H1 (cell line): ENCODE data around the gene NEB. TPM values are rescaled to one million over a fixed set of nuclear protein-coding genes. Genes with fewer than 3 reads are reported as not detected.

Source experiments
- CTCF ChIA-PET: fragments of 300-600 bp; sonication (Branson Sonifier 250); formaldehyde crosslinking; loops from one replicate; lab custom pipeline; 2021; ENCODE audit not compliant: partially characterized antibody; lab: Charles Lee
- POLR2A ChIA-PET: fragments of 300-600 bp; sonication (Branson Sonifier 250); formaldehyde crosslinking; loops from one replicate; lab custom pipeline; 2021; ENCODE audit warnings: inconsistent platforms; ENCODE audit not compliant: partially characterized antibody; lab: Charles Lee
- DNase-seq, 2 experiments: peaks; one replicate each; pipeline versions ENCODE4 v3.0.0 to v3.0.0-alpha.2; 2010 to 2022; ENCODE audit warnings: low spot score in 2 of 2, low read depth in 1 of 2, mixed read lengths in 1 of 2
- FAIRE-seq: peaks from 2 replicates; lab custom pipeline; 2011; peaks lifted over from hg19 to GRCh38; lab: Jason Lieb, UNC
- H2AFZ ChIP-seq: 2 replicates; pipeline ENCODE4 v1.8.1; 2012; ENCODE audit warnings: low read length, inconsistent platforms
- H2AK5ac ChIP-seq: 2 replicates; pipeline ENCODE4 v1.6.1; 2013; ENCODE audit warnings: low read depth, low read length
- H2BK120ac ChIP-seq: replicated peaks from 2 replicates; pipeline ENCODE3; 2013; ENCODE audit warnings: low read depth, low read length, inconsistent platforms
- H2BK12ac ChIP-seq: 2 replicates; pipeline ENCODE4 v1.6.1; 2013; ENCODE audit warnings: low read depth, low read length
- H2BK15ac ChIP-seq: 2 replicates; pipeline ENCODE4 v1.6.1; 2013; ENCODE audit warnings: low read length
- H2BK20ac ChIP-seq: 2 replicates; pipeline ENCODE4 v1.6.1; 2013; ENCODE audit warnings: low read length
- H2BK5ac ChIP-seq: 2 replicates; pipeline ENCODE4 v1.6.1; 2013; ENCODE audit warnings: low read depth, low read length
- H3K14ac ChIP-seq: 2 replicates; pipeline ENCODE4 v1.6.1; 2013; ENCODE audit warnings: inconsistent platforms; ENCODE audit not compliant: insufficient read length
- H3K18ac ChIP-seq: 2 replicates; pipeline ENCODE4 v1.6.1; 2013; ENCODE audit warnings: low read length; ENCODE audit errors: extremely low read depth
- H3K23ac ChIP-seq: 2 replicates; pipeline ENCODE4 v1.6.1; 2013; ENCODE audit warnings: inconsistent platforms; ENCODE audit not compliant: insufficient read length
- H3K23me2 ChIP-seq: 2 replicates; pipeline ENCODE4 v1.6.1; 2013; ENCODE audit warnings: low read depth, low read length
- H3K27ac ChIP-seq: 2 replicates; pipeline ENCODE4 v1.6.1; 2011; ENCODE audit warnings: low read depth, low read length, inconsistent platforms
- H3K27me3 ChIP-seq, 4 experiments: replicated peaks in 1 of 4; 1 replicate in 1 of 4; 2 replicates in 3 of 4; pipeline versions ENCODE4 v1.6.1 to v1.8.1; 2011 to 2013; ENCODE audit warnings: low read length in 3 of 4, mild to moderate bottlenecking in 3 of 4, inconsistent platforms in 2 of 4, mixed read lengths in 2 of 4, moderate library complexity in 1 of 4; ENCODE audit not compliant: control insufficient read depth in 3 of 4, insufficient read depth in 3 of 4; ENCODE audit errors: extremely low read depth in 1 of 4
- H3K36me3 ChIP-seq, 4 experiments: 2 replicates each; pipeline versions ENCODE4 v1.6.1 to v1.8.1; 2011 to 2013; ENCODE audit warnings: mild to moderate bottlenecking in 4 of 4, low read length in 3 of 4, moderate library complexity in 2 of 4, control low read depth in 1 of 4, inconsistent platforms in 1 of 4; ENCODE audit not compliant: insufficient read depth in 4 of 4, control insufficient read depth in 2 of 4
- H3K4ac ChIP-seq: replicated peaks from 2 replicates; pipeline ENCODE3; 2013; ENCODE audit warnings: low read length, low read depth, mixed read lengths, inconsistent platforms; ENCODE audit not compliant: insufficient read length
- H3K4me1 ChIP-seq, 4 experiments: replicated peaks in 1 of 4; 1 replicate in 1 of 4; 2 replicates in 3 of 4; pipeline versions ENCODE4 v1.6.1 to v1.8.1; 2011 to 2013; ENCODE audit warnings: low read length in 3 of 4, inconsistent platforms in 2 of 4, mixed read lengths in 1 of 4; ENCODE audit not compliant: insufficient read depth in 4 of 4, control insufficient read depth in 3 of 4
- H3K4me2 ChIP-seq, 2 experiments: 2 replicates each; pipeline versions ENCODE4 v1.6.1 to v1.8.1; 2011 to 2013; ENCODE audit warnings: low read depth in 2 of 2, low read length in 2 of 2, control low read depth in 1 of 2, inconsistent platforms in 1 of 2, mild to moderate bottlenecking in 1 of 2; ENCODE audit not compliant: insufficient read depth in 1 of 2
- H3K4me3 ChIP-seq, 4 experiments: fragments of 200-600, 300-600 bp in 1 of 4; sonication (generic), shearing (Covaris generic), sonication (Bioruptor Twin) in 1 of 4; 2 replicates each; pipeline versions ENCODE4 v1.5.1 to v1.8.1; 2011 to 2016; ENCODE audit warnings: low read length in 4 of 4, low read depth in 3 of 4, control low read depth in 2 of 4, inconsistent platforms in 2 of 4, mild to moderate bottlenecking in 2 of 4, mixed read lengths in 1 of 4, moderate library complexity in 1 of 4; ENCODE audit not compliant: insufficient read depth in 2 of 4; ENCODE audit errors: extremely low read depth in 1 of 4
- H3K56ac ChIP-seq: replicated peaks from 2 replicates; pipeline ENCODE3; 2013; ENCODE audit warnings: low read depth, mild to moderate bottlenecking, mixed read lengths, low read length, inconsistent platforms; ENCODE audit not compliant: insufficient read length
- H3K79me1 ChIP-seq: 2 replicates; pipeline ENCODE4 v1.6.1; 2013; ENCODE audit warnings: low read depth, low read length, control low read depth
- H3K79me2 ChIP-seq, 2 experiments: 2 replicates each; pipeline versions ENCODE4 v1.6.1 to v1.8.1; 2012 to 2013; ENCODE audit warnings: low read length in 2 of 2, mild to moderate bottlenecking in 2 of 2, inconsistent platforms in 1 of 2; ENCODE audit not compliant: insufficient read depth in 2 of 2, control insufficient read depth in 1 of 2
- H3K9ac ChIP-seq, 4 experiments: replicated peaks in 1 of 4; 1 replicate in 1 of 4; 2 replicates in 3 of 4; pipeline versions ENCODE4 v1.6.1 to v1.8.1; 2011 to 2013; ENCODE audit warnings: low read depth in 3 of 4, low read length in 3 of 4, control low read depth in 2 of 4, mild to moderate bottlenecking in 2 of 4, moderate library complexity in 2 of 4, inconsistent platforms in 1 of 4; ENCODE audit errors: extremely low read depth in 1 of 4
- H3K9me3 ChIP-seq, 2 experiments: 2 replicates each; pipeline versions ENCODE4 v1.6.1 to v1.8.1; 2012 to 2013; ENCODE audit warnings: mild to moderate bottlenecking in 2 of 2, moderate library complexity in 2 of 2, control low read depth in 1 of 2, inconsistent platforms in 1 of 2, low read depth in 1 of 2, low read length in 1 of 2, mixed read lengths in 1 of 2; ENCODE audit not compliant: insufficient read depth in 2 of 2
- H4K20me1 ChIP-seq, 2 experiments: replicated peaks in 1 of 2; 2 replicates each; pipeline versions ENCODE3 to v1.8.1; 2011 to 2013; ENCODE audit warnings: inconsistent platforms in 2 of 2, low read length in 2 of 2, mild to moderate bottlenecking in 1 of 2; ENCODE audit not compliant: insufficient read depth in 2 of 2, control insufficient read depth in 1 of 2
- H4K5ac ChIP-seq: 2 replicates; pipeline ENCODE4 v1.6.1; 2013; ENCODE audit warnings: low read length, low read depth, mixed read lengths, inconsistent platforms; ENCODE audit not compliant: insufficient read length
- H4K8ac ChIP-seq: 2 replicates; pipeline ENCODE4 v1.8.0; 2013; ENCODE audit warnings: mild to moderate bottlenecking, moderate library complexity, low read length, inconsistent platforms; ENCODE audit not compliant: insufficient read depth; ENCODE audit errors: extremely low read depth
- H4K91ac ChIP-seq: replicated peaks from 2 replicates; pipeline ENCODE3; 2013; ENCODE audit warnings: low read length, mixed read lengths, inconsistent platforms; ENCODE audit not compliant: insufficient read length
- CEBPB ChIP-seq: IDR thresholded peaks from 2 replicates; pipeline ENCODE4 v1.6.1; 2012; ENCODE audit warnings: low read depth, low read length
- E2F6 ChIP-seq: IDR thresholded peaks from 2 replicates; pipeline ENCODE4 v1.6.1; 2012; ENCODE audit warnings: inconsistent platforms
- EGR1 ChIP-seq: IDR thresholded peaks from 2 replicates; pipeline ENCODE4 v1.6.1; 2011; ENCODE audit warnings: low read depth, low read length, borderline replicate concordance
- SIX5 ChIP-seq: IDR thresholded peaks from 2 replicates; pipeline ENCODE4 v1.6.1; 2011; ENCODE audit warnings: mild to moderate bottlenecking, low read depth, low read length
- WGBS, 2 experiments: shearing (Covaris generic) in 1 of 2; methylation state at CpG; one replicate each; pipeline versions ENCODE4 v1.1.6 to v1.1.7; 2013 to 2015; ENCODE audit warnings: low lambda C conversion rate in 2 of 2, mixed read lengths in 2 of 2, inconsistent platforms in 1 of 2, low coverage in 1 of 2, missing lambda C conversion rate in 1 of 2; ENCODE audit not compliant: insufficient replicate concordance in 2 of 2, insufficient coverage in 1 of 2, insufficient read length in 1 of 2; ENCODE audit errors: extremely low coverage in 1 of 2, missing lambda C conversion rate in 1 of 2; 5-methylcytosine and 5-hydroxymethylcytosine counted together
- polyA plus RNA-seq, 7 experiments: library from polyadenylated mRNA; depleted of rRNA in 3 of 7; stranded (reverse) in 5 of 7; unstranded in 2 of 7; fragments of >200 nt in 5 of 7; fragments of 200-250 nt in 2 of 7; gene quantifications; 1 replicate in 5 of 7; 2 replicates in 1 of 7; 4 replicates in 1 of 7; pipeline versions ENCODE4 v1.2.1 to v1.2.3, GENCODE V29; 2011 to 2013; ENCODE audit warnings: missing spikeins in 2 of 7, mixed read lengths in 2 of 7
- total RNA-seq: library from RNA; stranded (reverse); fragmentation: NEBNext Ultra II Directional; extraction: Animal tissue kit (Norgen Biotek cat#: 25700); gene quantifications from 2 replicates; pipeline ENCODE4 v1.2.1, GENCODE V29; 2021

Gene NEB
- total and polyA plus RNA-seq, 2 of the 8 experiments (the other 6 are each of a cell fraction or from before 2014, with no cell fraction given) = 1.4 to 2.5 TPM

DNA sequence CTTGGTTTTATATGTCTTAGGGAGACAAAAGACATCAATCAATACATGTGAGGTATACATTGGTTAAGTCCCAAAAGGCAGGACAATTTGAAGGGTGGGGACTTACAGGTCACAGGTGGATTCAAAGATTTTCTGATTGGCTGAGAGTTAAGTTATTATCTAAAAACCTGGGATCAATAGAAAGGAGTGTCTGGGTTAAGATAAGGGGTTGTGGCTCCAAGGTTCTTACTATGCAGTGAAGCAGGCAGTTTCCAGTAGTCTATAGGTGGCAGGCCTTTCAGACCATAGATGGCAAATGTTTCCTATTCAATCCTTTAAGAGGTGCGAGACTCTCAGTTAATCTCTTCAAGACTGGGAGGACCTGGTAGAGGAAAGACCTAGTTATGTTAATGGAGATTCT, 42.1 kb upstream of the NEB start:
- Histone ChIP-seq H2BK15ac (no peak overlapping the region), H2BK20ac (no peak overlapping the region), H3K4me3 (no peak overlapping the region), H3K56ac (no peak overlapping the region), H3K27me3 (no peaks in the 10 kb centered on the region), H3K4ac (no peak overlapping the region), H3K27ac (no peak overlapping the region), H4K5ac (no peak overlapping the region), H2BK5ac (no peak overlapping the region), H4K8ac (no peak overlapping the region), H2BK120ac (no peak overlapping the region), H4K91ac (no peak overlapping the region), H4K20me1 (no peaks in the 10 kb centered on the region), H3K4me2 (no peak overlapping the region), H3K4me1 (no peaks in the 10 kb centered on the region), H3K23me2 (peaks cover 1% of the 10 kb centered on the region; the same call in 1 of the 2 replicates), H3K79me1 (no peaks in the 10 kb centered on the region), H2AK5ac (no peak overlapping the region), H3K14ac (no peak overlapping the region), H3K79me2 (no peaks in the 10 kb centered on the region), H2BK12ac (no peak overlapping the region), H3K18ac (no peak overlapping the region), H3K9ac (no peak overlapping the region), H3K36me3 (peaks cover 0 to 4% (median 1%) of the 10 kb centered on the region in 4 experiments; a peak in 2 of 8 replicates), H3K23ac (no peak overlapping the region), H2AFZ (no peak overlapping the region), H3K9me3 (no peaks in the 10 kb centered on the region)
- POLR2A ChIA-PET = no interaction called here
- FAIRE-seq (no peak), DNase-seq (no peak)
- 82% methylated on average over 1 of the region's 1 CpG; no CpG with 5 or more reads in 1 of the 2 experiments for WGBS, 2 experiments
- CTCF ChIA-PET = interaction anchor here (0.6 to 2.4 kb wide), 8 partner anchors 8 to 249 kb away, joined by 3 to 10 read pairs (median 5); no protein-coding TSS in a partner anchor
- TF ChIP-seq CEBPB (no peak), E2F6 (no peak), EGR1 (no peak), SIX5 (no peak)
